GM10847 (cell line): ENCODE results near the gene NOTCH1.

Source experiments
- POLR2A ChIP-seq: IDR thresholded peaks from 2 replicates; pipeline ENCODE4 v1.6.1; 2011; ENCODE audit not compliant: insufficient read length; ENCODE audit errors: extremely low read depth

NOTCH1 gene

DNA sequence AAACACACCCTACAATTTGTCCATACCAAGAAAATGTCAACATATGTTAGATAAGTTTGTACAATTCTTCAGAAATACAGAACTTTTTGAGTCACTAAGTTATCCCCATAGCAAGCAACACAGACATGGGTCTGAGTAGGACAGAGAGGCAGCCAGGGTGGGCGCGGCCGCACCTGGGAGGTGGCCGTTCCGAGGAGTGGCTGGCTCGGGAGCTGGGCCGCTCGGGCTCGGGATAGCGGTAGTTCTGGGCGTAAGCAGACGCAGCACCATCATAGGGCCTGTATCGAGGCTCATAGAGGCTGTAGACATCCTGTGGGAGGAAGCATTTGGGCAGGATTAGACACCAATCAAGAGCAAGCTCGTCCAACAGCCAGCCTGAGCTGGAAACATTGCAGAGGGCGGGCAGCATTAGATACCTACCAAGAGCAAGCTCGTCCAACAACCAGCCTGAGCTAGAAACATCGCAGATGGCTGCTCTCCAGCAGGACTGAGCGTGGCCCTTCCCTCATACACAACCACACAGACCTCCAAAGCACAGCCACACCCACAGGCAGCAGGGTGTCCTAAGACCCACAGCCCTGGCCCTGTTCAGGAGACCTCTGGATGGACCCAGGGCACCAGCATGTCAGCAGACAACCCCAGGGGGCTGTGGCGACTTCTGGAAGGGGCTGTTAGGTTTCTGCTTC is 73.9 kb downstream of the NOTCH1 start:
- TF ChIP-seq POLR2A: no peak

DNA sequence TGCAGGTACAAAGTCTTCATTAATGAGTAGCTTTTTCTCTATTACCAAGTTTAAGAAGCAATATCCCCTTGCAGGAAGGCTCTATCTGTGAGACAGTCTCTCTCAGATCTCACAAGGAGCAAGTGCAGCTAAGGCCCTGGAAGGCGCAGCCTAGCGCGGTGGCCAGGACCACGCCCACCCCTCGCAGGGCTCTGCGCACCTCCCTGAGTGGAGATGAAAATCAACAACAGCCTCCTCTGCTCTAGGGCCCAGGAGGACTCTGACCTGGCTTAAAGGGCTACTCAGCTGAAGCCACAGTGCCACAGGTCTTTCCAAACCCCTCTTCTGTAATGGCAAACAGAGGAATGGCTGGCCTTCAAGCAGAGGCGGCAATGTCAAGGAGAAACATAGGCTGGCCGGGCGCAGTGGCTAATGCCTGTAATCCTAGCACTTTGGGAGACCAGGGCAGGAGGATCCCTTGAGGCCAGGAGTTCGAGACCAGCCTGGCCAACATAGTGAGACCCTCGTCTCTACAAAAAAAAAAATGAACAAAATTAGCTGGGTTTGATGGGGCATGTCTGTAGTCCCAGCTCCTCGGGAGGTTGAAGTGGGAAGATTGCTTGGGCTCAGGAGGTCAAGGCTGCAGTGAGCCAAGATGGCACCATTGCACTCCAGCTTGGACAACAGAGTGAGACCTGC is 74.9 kb downstream of the NOTCH1 start:
- TF ChIP-seq POLR2A: no peak

DNA sequence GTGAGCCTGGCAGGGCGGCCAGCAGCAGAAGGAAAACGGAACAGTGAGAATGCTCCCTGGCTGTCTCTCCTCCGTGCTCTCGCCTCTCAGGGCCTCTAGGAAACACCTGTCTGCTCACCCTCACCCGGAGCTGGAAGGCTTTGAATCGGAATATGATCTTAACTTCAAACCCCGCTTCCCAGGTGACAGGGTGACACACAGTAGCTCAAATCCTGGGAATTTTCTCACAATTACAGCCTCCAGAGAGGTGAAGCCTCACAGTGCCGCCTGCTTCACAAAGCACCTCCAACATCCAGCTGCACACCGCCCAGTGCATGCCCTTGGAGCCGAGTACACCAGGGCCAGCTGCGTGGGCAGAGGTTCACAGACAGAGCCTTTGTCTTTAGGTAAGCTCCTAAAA is 75.5 kb downstream of the NOTCH1 start:
- TF ChIP-seq POLR2A: no peak

DNA sequence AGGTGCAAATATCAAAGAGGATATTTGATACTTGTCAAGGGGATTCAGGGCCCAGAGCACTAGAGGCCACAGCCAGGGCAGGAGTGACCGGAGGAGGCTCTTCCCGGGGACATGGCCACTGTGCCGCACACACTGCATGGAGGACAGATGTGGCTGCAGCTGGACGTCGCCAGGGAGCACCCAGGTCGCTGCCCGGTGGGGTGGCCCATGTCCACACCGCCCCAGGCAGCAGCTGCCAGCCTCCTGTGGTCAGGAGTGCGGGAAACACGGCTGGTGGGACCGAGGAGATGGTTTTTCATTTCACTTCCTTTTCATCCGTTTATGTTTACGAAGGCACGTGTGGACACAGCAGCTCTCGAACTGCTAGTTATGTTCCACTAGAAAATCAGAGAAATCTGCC is 78.1 kb downstream of the NOTCH1 start:
- no peak for TF ChIP-seq POLR2A

DNA sequence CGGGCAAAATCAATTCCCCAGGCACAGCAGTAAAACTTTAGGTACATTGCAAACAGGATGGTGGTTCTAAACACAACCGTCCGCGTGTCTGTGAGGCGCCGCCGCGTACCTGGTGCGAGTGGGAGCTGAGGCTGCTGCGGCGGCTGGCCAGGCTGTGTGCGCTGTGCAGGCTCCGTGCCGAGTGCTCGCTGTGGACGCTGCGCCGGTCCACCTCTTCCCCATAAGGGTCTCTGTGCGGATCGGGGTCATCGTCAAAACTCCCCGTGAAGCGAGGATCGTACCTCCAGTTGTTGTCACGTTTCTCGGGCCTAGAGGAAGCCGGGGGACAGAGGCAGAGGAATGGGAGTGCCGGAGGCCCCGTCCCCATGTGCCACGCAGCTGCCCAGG is 79.7 kb downstream of the NOTCH1 start:
- no peak for TF ChIP-seq POLR2A

DNA sequence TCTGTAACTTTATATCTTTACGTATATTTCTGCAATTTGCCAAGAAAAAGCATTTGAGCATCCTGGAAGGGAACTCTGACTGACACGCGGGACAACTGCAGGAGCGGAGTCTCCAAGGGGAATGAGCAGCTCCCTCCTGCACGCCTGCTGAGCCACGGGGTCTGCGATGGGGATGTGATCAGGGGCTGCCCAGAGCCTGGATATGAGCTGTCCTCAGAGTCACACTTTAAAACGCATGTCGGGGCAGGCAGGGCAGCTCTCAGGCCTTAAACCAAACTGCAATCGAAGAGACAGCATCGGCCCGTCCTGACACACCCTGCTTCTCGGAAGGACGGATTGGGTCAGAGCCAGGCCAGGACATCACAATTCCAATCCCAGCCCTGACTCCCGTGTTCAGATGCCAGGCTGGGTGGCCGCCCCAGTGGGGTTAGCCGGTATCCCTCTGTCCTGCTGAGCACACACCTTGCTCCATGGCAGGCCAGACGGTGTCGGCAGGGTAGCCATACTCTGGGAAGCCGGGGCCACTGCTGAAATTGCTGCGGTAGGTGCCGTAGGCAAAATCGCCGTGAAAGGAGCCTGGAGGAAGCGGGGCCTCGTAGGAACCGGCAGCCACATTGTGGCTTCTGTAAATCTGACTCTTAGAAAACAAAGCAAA is 80.2 kb downstream of the NOTCH1 start:
- TF ChIP-seq POLR2A: no peak

DNA sequence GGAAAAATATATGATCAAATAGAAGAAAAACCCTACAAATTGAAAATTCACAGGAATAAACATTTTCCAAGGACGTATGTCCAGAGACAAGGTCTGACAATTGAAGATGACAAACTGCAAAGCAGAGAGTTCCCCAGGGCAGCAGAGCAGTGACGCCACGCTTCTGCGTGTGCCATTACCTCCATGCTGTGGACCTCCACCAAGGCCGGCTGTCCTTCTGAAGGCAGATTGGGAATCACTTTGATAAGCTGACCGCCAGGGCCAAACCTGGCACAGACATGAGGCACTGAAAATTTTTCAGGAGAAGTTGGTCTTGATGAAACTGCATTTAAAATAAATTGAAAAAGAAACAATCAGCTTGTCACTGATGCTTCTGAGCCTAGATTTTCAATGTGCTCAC is 81.6 kb downstream of the NOTCH1 start:
- no peak for TF ChIP-seq POLR2A

DNA sequence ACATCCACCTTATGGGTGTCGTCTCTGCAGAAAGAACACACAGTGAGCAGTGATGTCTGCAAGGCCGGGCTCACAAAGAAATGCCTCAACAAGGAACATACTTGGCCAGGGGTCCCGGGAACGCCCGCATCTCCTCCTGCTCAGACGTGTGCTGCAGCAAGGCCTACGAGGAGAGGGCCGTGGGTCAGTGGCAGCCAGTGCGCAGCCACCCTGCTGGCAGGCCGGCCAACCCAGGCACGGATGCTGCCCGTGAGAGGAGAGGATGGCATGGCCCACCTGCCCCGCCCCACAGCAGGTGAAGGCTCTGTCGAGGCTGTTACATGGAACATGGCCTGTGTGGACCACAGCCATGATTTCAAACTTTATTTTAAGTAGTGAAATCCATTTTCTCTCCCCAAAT is 82.3 kb downstream of the NOTCH1 start:
- no peak for TF ChIP-seq POLR2A

DNA sequence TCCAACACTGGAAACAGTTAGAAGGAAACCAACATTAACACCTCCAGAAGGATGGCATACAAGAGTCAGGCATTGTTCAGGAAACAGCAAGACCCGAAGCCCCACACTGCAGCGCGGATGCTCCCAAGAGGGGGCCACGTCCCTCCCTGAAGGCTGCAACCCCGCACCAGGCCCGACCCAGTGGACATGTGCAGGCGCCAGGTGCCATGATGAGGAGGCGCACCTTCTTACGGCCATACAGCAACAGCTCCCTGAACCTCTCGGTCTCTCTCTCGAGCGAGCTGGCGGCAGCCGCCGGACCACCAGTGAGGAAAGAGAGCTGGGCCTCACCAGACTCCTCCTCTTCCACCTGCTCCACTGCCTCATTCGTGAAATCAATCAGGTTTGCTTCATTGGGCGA is 83.2 kb downstream of the NOTCH1 start:
- no peak for TF ChIP-seq POLR2A

DNA sequence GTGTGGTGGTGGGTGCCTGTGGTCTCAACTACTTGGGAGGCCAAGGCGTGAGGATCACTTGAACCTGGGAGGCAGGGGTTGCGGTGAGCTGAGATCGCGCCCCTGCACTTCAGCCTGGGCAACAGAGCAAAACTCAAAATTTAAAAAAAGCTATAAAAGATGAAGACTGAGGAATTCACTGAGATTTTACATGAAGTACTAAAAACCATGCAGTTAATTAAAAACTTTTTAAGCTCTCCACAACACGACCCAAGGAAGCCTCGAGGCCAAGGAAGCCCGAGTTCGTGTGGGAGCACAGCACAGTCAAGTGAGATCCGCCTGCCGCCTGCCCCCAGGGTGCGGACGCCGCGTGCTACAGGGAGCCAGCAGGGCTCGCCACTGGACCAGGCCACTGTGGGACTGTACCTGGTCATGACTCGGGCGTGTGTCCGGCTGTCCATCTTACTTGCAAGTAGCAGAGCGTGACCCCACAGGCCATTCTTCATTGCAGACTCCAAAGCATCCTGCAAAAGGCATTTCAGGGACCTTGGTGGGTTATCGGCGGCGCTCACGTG is 85.0 kb downstream of the NOTCH1 start:
- TF ChIP-seq POLR2A: no peak

DNA sequence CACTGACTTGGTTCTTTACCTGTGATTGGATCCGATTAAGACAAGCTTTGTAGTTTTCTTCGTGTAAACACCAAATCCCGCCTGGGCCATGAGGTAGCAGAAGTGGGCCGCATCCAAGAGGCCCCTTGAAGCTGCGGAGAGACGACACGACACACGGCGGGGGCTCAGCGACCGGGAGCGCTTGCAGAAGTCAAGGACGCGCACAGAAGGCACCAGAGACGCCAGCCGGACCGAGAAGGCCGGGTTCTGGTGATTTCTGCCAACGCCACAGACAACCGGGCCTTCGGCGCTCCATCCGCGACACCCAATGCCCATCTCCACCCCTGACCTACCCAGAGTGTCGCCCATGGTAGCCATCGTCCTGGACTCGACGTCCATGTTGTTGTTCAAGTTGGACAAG is 86.4 kb downstream of the NOTCH1 start:
- no peak for TF ChIP-seq POLR2A

DNA sequence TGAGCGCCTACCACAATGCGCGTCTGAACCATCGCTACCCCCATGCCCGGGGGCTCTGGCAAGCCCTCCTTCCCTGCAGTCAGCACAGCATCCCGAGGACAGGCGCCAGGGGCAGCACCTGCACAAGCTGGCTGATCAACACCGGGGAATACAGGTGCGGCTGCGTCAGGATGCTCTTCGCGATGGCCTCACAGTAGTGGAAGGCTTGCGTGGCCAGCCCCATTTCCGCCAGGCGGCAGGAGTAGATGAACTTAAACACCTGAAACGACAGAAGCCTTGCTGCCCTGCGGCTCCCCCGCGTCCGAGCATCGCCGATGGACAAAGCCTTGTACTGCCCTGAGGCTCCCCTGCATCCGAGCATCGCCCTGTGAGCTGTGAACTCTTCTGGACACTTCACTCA is 88.5 kb downstream of the NOTCH1 start:
- TF ChIP-seq POLR2A: no peak

DNA sequence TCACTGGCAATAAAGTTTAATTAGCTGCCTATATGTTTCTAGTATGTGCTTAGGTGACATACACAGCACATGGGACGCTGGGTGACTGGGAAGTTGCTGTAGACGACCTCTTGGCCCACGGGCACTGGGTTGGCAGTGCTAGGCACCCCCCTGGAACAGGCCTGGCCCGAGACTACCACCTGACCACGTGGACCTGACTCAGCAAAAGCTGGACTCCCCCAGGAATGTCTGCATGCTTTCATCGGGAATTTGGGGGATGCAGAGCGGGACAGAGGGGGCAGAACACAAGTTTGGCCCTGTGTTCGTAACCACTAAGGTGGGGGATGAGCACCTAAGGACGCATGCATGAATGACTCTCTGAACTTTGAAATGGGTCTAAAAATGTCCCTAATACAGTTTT is 89.6 kb downstream of the NOTCH1 start:
- TF ChIP-seq POLR2A: no peak

DNA sequence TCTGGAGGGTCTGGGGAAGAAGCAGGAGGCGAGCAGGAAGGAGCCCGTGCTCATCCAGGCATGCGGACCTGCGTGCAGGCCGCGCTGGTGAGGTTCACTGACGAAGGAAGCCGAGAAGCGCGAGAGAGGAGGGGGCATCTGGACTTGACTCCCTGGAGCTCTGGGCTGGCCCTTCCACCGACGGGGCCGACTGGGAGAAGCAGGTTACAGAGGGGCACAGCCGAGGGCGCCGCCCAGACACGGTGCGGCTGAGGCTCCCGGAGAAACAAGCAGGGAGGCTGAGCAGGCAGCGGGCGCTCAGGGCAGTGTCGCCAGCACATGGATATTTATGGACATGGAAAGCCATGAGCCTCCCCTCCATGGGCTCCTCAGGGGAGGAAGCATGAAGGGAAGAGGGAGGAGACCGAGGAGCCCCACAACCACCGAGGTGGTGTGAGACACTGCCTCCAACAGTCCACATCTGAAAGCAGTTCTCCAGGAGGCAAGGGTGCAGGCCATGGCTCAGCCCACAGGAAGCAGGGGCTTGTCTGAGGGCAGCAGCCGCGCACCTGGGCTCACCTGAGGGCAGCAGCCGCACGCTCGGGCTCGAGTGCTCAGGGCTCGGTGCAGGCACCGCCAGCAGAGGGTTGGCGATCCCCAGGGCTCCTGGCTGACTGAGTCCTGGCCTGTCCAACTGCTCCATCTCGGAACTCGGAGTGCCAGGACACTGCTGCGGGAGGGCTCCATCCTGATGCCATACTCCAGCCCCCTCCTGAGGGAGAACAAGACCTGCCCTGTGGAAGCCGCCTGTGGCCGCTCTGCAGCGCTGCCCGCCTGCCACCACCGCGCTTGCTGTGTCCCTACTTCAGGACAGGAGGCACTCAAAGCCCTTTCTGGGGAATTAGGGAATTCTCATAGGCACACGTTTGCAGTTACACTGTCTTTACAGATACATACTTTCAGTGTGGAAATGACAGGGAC is 90.5 kb downstream of the NOTCH1 start:
- no peak for TF ChIP-seq POLR2A

DNA sequence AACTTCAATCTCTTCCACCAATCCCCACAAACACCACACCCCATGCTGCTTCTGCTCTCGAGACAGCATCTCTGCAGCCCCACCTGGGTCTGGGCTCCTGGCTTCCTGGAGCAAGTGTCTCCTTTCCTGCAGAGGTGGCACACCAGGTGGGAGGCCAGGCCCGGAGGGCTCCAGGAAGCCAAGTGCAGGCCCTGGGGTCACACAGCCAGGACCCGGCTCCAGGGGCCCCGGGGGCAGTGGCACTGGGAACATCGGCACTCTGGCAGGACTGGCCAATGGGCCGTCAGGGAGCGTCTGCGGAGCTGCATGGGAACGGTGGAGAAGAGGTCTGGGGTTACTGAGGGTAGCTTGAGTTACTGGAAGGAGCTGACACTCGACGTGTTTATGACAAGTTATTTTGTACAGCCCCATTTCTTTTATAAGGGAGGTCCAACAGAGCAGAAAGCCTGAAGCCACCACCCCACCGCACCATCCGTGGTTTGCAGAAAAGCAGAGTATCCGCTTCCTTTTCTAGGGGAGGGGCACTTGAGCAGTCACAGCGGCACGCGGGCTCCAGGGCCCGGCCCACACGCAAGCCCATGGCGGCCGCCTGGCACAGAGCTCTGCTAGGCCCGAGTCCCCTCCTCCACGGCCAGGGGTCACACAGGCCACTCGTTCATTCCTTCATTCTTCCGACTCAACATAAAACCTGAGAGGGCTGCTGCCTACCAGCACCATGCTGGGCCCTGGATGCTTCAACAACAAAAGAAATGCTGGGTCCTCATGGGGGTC is 91.6 kb downstream of the NOTCH1 start:
- TF ChIP-seq POLR2A: no peak

DNA sequence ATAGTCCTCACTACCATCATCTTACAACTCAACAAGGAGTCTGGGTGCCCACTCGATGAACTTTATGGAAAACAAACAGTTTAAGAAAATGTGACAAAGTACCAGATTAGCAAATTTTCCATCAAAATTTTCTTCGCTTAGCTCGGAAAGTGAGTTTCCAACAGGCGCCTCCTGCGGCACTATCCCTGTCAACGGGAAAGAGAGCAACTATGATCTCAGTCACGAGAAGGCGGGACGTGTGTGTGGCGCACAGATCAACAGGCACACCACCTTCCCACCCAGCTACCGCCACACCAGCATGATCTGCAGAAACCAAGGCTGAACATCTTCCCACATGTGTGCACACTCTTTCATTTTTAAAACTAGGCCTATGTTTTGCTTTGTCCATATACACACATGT is 92.5 kb downstream of the NOTCH1 start:
- TF ChIP-seq POLR2A: no peak
